Kidney glomerular epithelial cell (primary cell): ENCODE measurements around the gene NTMT1.
"Not testable (repeated sequence)": the region's sequence is repeated elsewhere in the genome, so short reads cannot be mapped to it uniquely, and the experiment has no call there.

Experiments
- DNase-seq: peaks from one replicate; lab custom pipeline; 2025; lab: John Stamatoyannopoulos, UW

The NTMT1 gene, protein sequence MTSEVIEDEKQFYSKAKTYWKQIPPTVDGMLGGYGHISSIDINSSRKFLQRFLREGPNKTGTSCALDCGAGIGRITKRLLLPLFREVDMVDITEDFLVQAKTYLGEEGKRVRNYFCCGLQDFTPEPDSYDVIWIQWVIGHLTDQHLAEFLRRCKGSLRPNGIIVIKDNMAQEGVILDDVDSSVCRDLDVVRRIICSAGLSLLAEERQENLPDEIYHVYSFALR

DNA sequence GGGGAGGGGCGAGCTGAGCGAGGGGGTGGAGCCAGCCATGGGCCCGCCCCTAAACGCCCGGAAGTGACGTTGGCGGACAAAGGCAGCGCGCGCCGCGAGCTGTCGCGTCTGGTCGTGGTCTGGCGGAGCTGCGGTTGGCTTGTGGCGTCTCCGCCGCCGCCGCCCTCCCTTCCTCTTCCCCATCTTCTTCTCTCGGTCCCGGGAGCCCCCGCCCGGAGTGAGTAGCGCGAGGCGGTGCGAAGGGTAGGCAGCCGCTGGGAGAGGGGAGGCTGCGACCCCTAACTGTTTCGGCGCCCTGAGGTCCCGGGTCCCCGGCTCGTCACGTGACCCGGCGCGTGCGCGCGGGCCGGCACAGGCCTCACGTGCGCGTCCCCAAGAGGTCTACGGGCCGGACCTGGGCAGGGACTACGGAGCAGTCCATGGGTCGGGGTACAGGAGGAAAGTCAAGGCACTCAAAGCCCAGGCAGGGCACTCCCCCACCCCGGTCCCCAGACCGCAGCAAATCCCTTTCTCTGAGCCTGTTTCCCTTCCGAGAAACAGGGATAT lies at the start of gene NTMT1:
Gene NTMT1 (plus strand): TSS at position 85 of the 546 bp plus-strand sequence. CDS start 6,541 bp downstream, outside the sequence.
- peak; percentile 51 for DNase-seq

DNA sequence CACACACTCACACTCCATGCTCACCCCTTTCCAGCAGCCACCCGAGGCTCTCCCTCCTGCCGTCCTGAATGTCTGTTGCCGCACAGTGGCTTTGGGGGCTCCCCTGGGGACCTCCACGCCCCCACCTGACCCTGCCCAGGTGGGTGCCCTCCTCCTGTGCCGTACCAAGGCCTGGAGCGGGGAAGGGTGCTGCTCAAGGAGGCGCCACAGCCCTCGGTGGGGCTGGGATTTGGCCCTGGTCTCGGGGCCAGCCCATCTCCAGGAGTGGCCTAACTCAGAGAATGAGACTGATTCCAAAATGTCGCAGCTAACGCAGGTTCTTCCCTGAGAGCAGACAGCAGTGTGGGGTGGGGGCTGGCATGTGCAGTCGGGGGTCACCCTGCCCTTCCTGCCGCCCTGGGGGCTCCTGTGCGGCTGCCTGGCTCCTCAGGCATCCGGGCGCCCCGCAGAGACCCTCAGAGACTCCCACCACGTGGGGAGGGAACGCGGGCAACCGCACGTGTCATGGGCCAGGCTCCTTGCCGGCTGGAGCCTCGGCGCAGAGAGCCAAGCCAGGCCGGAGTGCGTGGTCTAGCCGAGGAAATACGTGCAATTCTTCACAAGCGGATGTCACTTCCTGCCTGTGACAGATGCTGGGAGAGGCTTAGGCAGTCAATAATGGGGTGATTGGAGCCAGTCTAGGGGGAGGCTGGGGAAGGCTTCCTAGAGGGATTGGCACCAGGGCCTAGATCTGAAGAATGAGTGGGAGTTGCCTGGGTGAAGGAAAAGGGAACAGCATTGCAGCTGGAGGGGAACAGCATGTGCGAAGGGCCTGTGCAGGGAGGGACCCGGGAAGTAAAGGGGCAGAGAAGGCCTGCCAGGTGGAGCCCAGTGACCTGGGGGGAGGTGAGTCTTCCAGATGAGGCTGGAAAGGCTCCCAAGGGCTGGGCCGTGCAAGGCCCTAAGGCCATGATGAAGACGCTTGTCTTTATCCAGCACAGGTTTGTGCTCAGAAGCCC lies 49.1 kb upstream of the NTMT1 start:
- DNase-seq, result no peak

DNA sequence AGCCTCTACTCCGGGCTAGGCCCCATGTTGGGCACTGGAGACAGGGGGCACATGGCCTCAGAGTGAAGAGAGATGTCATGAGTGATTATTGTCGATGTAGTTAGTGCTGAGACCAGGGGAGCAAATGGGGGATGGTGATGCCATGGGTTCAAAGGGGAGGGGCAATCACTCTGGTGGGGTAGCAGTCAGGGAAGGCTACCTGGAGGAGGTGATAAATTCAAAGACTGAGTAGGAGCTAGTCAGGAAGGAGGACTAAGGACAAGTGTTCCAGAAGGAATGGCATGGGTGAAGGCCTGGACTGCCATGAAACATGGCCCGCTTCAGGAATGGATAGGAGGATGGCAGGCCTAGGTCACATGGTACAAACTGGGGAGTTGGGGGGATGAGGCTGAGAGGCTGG lies 46.7 kb upstream of the NTMT1 start:
- no peak for DNase-seq

DNA sequence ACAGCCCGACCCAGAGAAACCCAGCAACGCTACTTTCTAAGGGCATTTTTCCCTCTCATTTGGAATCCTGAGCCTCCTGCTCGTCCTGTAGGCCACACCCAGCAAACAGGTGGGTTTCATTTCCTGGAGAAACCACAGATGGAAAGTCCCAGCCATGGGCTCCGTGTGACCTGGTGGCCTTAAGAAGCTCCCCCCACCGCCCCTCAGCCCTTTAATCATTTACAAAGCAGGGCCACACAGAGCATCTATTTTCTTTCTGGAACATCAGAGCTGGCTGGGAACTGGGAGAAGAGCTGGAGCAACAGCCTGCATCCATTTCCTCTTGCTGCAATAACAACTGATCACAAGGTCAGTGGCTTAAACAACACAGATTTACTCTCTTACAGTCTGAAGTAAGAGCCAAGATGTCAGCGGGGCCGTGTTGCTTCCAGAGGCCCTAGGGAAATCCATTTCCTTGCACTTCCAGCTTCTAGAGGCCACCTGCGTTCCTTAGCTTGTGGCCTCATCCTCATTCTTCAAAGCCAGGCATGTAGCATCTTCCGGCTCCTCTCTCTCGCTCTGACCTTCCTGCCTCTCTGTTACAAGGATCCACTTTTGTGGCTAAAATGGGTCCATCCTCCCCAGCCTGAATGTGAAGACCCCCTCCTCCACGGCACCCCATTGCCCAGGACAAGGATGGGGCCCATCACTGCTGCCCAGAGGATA lies 45.6 kb upstream of the NTMT1 start:
- no peak for DNase-seq

DNA sequence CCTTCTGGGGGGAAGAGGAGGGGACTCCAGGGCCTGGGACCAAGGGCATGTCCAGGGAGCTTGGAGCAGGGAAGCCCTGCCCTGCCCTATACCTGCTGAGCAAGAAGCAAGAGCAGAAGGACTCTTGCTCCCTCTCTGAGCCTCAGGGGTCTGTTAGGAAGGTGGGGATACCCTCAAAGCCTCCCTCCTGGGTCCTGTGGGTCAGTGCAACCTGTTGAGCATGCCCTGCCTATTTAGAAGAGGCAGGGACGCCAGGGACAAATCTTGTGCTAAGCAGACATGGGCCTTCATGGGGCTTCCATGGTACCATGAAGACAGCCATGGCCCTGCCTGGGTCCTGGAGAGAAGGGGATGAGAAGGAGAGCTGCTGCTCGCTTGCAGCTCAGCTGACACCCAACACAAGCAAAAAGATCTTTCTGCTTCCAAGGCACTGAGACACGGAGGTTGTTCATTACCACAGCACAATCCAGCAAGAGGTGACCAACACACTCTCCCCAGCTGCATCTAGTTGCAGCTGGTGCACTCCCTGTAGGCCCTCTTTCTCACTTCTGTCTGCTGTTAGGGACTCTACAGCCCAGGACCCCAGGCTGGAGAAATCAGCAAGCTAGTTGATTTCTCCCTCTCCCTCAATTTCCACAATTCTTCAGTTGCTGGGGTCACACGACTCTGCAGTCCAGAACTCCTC lies 44.3 kb upstream of the NTMT1 start:
- DNase-seq, result no peak

DNA sequence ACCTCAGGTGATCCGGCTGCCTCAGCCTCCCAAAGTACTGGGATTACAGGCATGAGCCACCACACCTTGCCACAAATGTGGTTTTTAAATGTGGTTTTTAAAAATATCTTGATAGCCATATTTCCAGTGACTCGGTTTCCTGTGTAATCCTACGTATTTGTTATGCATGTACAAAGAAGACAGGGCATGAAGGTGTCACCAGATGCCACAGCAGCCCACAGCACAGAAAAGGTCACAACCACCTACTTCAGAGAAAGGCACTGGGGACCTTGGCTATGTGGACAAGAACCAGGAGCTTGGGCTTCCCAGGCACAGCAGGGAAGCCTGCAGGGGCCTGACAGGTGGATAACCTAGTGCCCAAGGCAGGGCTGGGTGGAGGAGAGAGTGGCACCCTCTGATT lies 43.1 kb upstream of the NTMT1 start:
- no peak for DNase-seq

DNA sequence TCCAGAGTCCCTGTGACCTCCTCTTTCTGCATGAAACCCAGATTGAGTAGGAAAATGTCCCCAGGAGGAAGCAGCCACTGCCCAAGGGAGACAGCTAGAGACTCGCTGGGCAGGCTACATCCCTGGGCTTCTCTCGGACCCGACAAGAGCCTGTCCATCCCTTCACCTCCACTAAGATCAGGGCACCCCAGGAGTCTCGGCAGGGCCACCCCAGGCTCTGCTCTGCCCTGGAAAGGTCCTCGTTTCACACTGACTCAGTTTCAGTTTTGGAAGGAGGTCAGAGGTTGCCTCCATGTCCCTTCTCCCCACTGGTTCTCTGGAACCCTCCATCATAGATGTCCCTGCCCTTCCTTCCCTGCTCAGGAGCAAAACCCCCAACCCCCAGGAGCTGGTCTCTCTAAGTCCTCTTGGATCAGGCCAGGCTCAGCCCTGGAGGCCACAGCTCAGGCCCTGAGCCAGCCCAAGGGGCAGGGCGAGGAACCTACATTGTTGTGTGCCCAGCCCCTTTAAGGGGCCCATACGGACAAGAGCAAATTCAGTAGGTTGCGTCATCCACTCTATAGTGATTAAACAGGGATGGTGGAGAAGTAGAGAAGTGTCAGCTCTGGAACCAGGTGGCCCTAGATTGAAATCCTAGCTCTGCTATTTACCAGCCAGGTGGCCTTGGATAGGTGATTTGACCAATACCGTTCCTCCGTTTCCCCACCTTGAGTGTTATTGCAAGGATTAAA lies 42.5 kb upstream of the NTMT1 start:
- no peak for DNase-seq

DNA sequence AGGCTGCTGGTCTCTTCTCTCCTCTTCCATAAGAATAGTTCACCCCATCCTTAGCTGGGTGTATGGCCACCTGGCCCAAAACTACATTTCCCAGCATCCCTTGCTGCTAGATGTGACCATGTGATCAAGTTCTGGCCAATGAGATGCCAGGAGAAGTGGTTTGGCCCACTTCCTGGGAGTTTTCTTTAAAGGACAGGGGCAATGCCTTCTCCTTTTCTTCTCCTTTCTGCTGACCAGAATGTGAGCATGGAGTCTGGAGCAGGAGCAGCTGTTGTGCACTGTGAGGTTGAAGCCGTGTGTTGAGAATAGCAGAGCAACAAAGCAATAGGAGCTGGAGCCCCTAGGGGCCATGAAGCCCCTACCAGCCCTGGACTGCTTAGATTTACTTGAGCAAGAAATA lies 41.8 kb upstream of the NTMT1 start:
- peak; percentile 52 for DNase-seq

DNA sequence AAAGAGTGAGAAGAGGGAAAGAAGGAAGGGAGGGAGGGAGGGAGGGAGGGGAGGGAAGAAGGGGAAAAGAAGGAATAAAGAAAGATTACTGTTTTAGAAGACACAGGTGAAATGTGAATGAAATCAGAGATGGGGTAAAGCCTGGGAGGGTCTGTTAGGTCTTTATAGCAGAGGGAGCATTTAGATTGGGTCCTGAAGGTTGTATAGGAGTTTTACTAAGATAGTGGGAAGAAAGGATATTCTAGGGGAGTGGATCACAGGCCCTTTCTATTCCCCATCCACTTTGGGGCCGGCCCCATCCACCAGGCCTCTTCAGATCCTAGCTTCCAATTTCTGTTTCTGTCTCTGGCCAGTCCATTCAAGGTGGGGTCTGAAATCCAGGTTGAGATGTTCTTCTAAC lies 40.6 kb upstream of the NTMT1 start:
- no peak for DNase-seq

DNA sequence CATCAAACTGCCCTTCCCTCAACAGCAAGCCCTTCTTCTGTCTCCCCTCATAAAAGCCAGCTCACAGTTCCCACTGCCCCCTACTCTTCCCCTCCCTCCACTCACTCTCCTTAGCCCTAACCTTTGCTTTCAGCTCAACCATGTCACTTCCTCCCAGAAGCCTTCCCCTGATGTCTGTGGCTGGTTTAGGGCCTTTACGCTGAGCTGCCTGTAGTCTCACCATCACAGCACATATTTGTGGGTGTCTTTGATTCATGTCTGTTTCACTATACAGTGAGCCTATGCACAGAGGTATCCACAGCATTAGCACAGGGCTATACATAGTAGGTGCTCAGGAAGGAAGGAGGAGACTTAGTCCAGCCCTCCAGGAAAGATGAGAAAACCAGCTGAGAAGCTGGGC lies 39.7 kb upstream of the NTMT1 start:
- DNase-seq, result no peak

DNA sequence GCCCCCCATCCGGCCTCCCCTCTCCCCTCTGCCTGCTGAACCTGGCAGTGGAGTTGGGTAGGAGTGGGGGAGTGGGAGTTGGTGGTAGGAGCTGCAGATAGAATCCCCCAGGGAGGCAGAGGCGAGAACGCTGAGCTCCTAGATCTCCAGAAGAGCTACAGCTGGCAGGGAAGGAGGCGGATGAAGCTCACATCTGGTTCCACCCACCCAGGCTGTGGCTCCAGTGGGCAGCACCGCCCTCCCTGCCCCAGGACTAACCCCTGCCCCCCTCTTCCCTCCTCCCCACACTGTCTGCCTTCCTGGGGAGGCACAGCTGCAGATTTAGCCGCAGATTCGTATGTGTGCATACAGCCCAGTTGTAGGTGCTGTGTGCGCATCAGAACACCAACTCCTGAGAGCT lies 39.3 kb upstream of the NTMT1 start:
- no peak for DNase-seq

DNA sequence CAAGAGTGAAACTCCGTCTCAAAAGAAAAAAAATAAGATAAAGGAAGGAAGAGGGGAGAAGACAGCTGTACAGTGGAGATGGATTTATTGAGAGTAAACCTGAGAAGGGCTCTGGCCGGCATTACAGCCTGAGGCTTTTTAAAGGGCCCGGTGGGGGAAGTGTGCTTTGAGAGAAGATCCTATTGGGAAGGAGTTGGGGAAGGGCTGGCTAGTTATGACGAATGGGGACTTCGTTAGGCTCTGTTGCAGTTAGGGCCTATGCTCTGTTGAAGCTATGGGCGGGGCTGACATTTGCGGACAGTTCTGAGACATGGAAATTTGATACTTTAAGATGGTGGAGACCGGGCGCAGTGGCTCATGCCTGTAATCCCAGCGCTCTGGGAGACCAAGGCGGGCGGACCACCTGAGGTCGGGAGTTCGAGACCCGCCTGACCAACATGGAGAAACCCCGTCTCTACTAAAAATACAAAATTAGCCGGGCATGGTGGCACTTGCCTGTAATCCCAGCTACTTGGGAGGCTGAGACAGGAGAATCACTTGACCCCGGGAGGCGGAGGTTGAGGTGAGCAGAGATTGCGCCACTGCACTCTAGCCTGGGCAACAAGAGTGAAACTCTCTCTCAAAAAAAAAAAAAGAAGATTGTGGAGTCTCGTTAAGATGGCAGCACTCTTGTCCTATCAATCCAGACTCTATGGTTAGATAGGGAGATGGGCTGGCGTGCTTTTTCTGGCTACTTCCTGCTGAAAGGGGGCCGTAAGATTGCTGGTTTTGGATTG lies 38.3 kb upstream of the NTMT1 start:
- DNase-seq, result no peak

DNA sequence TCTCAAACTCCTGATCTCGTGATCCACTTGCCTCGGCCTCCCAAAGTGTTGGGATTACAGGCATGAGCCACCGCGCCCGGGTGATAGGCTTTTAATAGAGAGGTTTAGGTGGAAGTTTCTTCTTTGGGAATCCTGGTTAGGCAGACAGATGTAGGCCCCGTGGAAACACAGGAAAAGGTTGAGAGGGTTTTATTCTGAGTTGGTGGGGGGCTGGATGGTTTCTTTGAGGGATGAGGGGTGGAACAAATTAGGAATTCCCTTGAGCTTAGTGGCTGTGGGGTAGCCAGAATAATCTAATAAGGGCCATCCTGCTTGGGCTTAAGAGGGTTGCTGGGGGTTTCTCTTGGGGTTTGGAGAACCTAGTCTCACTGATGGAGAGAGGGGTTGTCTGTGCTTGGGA lies 35.5 kb upstream of the NTMT1 start:
- DNase-seq, result no peak

DNA sequence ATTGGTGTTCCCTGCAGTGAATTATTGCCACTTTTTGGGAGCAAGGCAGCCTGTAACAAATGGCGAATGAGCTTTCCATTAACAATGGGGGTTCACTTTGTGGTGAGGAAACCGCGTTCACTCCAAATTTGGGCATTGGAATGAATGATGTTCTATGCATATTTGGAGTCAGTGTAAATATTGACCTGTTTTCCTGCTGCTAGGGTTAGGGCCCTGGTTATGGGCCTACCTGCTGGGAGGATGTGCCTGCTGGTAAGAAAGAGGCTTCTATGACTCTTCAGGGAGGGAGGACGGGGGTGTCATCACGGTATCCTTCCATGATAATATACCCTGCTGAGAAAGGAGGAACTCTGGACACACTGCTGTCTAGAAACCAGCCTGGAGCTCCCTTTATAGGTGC lies 34.0 kb upstream of the NTMT1 start:
- no peak for DNase-seq

DNA sequence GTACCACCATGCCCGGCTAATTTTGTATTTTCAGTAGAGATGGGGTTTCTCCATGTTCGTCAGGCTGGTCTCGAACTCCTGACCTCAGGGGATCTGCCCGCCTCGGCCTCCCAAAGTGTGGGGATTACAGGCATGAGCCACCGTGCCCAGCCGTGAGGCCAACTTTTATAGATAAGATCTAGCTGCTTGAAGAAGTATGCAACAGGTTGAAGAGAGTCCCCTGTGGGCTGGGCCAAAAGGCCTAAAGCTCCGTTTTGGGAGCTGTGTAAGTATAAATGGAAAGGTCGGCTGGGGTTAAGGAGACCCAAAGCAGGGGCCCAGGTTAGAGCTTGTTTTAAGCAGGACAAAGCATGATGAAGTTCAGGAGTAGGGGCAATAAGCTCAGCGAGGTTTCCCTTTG lies 33.2 kb upstream of the NTMT1 start:
- DNase-seq, result not testable (repeated sequence)

DNA sequence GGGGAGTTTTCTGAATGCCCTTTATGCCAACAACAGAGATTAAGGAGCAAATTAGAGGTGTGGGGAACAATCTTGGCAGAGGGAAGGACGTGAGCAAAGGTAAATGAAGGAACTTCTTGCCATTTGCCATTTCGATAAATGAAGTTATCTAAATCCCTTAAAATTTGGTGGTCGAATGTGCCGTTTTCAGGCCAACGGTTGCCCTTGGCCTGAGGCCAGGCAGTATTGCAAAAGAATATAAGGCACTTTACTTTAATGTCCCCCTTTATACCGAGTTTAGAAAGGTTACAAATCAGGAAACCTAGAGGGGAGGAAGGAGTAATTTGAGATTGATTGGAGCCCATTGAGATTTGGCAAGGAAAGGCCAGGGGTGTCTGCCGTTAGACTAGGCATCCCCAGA lies 31.3 kb upstream of the NTMT1 start:
- DNase-seq, result no peak

DNA sequence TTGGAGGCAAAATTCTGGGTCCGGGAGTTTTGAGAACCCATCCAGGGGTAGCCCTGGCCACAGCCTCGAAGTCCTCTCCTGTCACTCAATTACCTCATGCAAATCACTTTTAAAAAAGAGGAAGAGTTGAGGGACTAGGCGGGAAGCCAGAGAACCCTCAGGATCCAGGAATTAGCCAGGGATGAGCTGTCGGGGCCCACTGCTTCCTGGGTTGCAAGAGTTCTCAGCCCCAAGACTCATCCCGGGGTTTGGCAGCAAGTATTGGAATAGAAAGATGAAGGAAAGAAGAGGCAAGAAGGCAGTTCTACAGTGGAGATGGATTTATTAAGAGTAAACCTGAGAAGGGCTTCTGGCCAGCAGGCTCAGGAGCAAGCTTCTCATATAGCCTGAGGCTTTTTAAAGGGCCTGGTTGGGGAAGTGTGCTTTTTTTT lies 30.6 kb upstream of the NTMT1 start:
- DNase-seq, result no peak

DNA sequence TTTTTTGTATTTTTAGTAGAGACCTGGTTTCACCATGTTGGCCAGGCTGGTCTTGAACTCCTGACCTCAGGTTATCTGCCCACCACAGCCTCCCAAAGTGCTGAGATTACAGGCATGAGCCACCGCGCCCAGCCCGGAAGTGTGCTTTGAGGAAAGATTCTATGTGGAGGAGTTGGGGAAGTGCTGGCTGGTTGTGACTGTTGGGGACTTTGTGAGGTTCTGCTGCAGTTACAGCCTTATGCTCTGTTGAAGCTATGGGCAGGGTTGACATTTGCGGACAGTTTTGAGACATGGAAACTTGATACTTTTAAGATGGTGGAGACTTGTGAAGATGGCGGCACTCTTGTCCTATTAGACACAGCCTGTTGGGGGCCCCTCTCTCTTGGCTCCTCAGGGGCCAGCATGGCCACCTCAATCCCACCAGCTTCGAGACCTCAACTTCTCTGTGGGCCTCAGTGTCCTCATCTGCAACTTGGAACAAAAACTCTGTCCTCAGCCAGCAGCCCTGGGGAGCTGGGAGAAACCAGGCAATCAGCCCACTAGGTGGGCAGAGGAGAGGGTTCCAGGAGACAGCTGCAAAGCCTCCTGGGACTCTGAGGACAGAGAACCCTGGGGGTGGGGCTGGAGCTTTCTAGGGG lies 29.9 kb upstream of the NTMT1 start:
- no peak for DNase-seq

DNA sequence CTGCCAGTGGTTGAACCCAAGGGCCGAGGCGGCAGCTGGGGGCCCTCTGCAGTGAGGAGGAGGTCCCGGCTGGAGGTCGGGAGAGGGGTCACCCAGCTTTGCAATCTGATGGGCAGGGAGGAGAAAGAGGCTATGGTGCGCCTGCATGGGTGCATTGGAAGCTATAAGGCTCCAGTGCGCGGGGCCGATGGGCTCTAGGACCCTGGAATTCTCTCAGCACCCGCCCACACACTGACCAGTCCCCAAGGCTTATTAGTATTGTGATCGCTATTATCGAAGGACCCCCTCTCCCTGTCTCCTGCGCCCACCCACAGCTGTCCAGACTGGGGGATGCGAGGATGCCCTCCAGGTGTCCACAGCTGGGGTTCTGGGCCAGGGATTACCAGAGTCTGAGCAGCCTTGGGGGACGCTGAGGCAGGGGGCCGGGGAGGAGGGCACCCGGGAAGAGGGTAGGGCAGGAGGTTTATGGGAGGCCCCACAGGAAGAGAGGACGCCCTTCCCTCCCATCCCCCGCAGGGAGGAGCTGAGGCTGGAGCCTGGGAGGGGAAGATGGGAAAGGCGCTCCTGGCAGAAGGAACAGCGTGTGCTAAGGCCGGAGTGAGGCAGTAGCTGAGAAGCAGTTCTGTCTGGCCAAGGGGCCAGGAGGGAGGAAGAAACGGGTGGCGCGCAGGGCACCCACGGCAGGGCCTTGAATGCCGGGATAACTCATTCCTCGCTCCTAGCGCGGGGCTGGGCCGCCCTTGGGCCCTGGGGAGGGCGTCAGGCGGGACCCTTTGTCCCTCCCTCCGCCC lies 29.2 kb upstream of the NTMT1 start:
- DNase-seq, result no peak
